Natural killer cell (primary cell): Measurements from ENCODE around the gene TAB2. TPM values are rescaled to one million over a fixed set of nuclear protein-coding genes. Genes with fewer than 3 reads are reported as not detected.
"Not testable (repeated sequence)": the region's sequence is repeated elsewhere in the genome, so short reads cannot be mapped to it uniquely, and the experiment has no call there.

Experiments used
- ATAC-seq, 3 donors: fragments of 150-1000 bp in 2 of 3; fragments of 200-7000 bp in 1 of 3; cut with Tn5 transposase; 1 replicate in 1 of 3; 2 replicates in 2 of 3; pipeline ENCODE4 v1.10.0; 2021; ENCODE audit warnings: mild to moderate bottlenecking in 2 of 3, moderate library complexity in 2 of 3
- DNase-seq, 2 donors: peaks; one replicate each; pipeline versions ENCODE4 v3.0.0 to v3.0.0-alpha.2; 2013 to 2021; ENCODE audit warnings: mixed read lengths in 1 of 2
- H3K27ac ChIP-seq: one replicate; pipeline ENCODE4 v1.5.1; 2013; ENCODE audit warnings: mild to moderate bottlenecking, low read length
- H3K27me3 ChIP-seq: one replicate; pipeline ENCODE4 v1.6.1; 2013; ENCODE audit warnings: low read length; ENCODE audit not compliant: control insufficient read depth, insufficient read depth
- H3K36me3 ChIP-seq: one replicate; pipeline ENCODE4 v1.6.1; 2013; ENCODE audit warnings: low read length; ENCODE audit not compliant: control insufficient read depth, insufficient read depth
- H3K4me1 ChIP-seq: one replicate; pipeline ENCODE4 v1.6.1; 2013; ENCODE audit warnings: low read length; ENCODE audit not compliant: control insufficient read depth, insufficient read depth
- H3K4me3 ChIP-seq: one replicate; pipeline ENCODE4 v1.5.1; 2013; ENCODE audit warnings: low read length
- H3K9me3 ChIP-seq: one replicate; pipeline ENCODE4 v1.6.1; 2013; ENCODE audit warnings: low read length; ENCODE audit not compliant: control insufficient read depth, insufficient read depth
- H3K27ac Mint-ChIP-seq, 2 donors: one replicate each; pipeline ENCODE4 v1.8.0; 2022; ENCODE audit warnings: mild to moderate bottlenecking in 2 of 2, mixed read lengths in 2 of 2, moderate library complexity in 1 of 2
- H3K27me3 Mint-ChIP-seq, 2 donors: one replicate each; pipeline ENCODE4 v1.8.0; 2022; ENCODE audit warnings: low read depth in 2 of 2, mixed read lengths in 2 of 2
- H3K36me3 Mint-ChIP-seq: one replicate; pipeline ENCODE4 v1.8.0; 2022; ENCODE audit warnings: mixed read lengths
- H3K4me1 Mint-ChIP-seq, 2 donors: one replicate each; pipeline ENCODE4 v1.8.0; 2022; ENCODE audit warnings: mixed read lengths in 2 of 2
- H3K4me3 Mint-ChIP-seq: one replicate; pipeline ENCODE4 v1.8.0; 2022; ENCODE audit warnings: mild to moderate bottlenecking, moderate library complexity, mixed read lengths
- H3K9me3 Mint-ChIP-seq, 2 donors: one replicate each; pipeline ENCODE4 v1.8.0; 2022; ENCODE audit warnings: mixed read lengths in 2 of 2
- CTCF ChIP-seq: fragments of 200-600 bp; IDR thresholded peaks from one replicate; pipeline ENCODE4 v1.8.0; 2022; ENCODE audit warnings: antibody characterized with exemption
- WGBS: methylation state at CpG from one replicate; pipeline ENCODE4 v1.1.7; 2013; ENCODE audit warnings: missing lambda C conversion rate; ENCODE audit not compliant: insufficient coverage; 5-methylcytosine and 5-hydroxymethylcytosine counted together
- intact Hi-C: fragments of 100-400 bp; cut with micrococcal nuclease; formaldehyde crosslinking; loops from one replicate; pipeline ENCODE4 v1.14.2; 2022
- total RNA-seq, 4 donors: library from RNA; stranded (reverse); fragments of 120-200 nt in 1 of 4; gene quantifications; one replicate each; pipeline versions ENCODE4 v1.2.3 to v1.2.4, GENCODE V29; 2013 to 2022

TAB2 gene
- total RNA-seq, 3 donors from 2014 or later (not counting 1 experiment from before 2014, with no cell fraction given) = 65.7 to 74.9 (median 68.9) TPM

- intact Hi-C loops = no loop called here
- ATAC-seq = no peak
- Histone ChIP-seq H3K4me1 (no peaks in the 10 kb centered on the region), H3K27me3 (no peaks in the 10 kb centered on the region), H3K27ac (no peak overlapping the region), H3K4me3 (no peak overlapping the region), H3K9me3 (no peaks in the 10 kb centered on the region), H3K36me3 (peaks cover 7% of the 10 kb centered on the region)
- no peaks in the 10 kb centered on the region for H3K36me3 Mint-ChIP-seq
- no peaks in the 10 kb centered on the region for H3K9me3 Mint-ChIP-seq
- H3K4me3 Mint-ChIP-seq = no peak overlapping the region
- no peaks in the 10 kb centered on the region for H3K4me1 Mint-ChIP-seq
- DNase-seq = no peak
- no peak for TF ChIP-seq CTCF
- 96% methylated on average over 7 of the region's 7 CpGs for WGBS
- H3K27ac Mint-ChIP-seq = no peak overlapping the region
- H3K27me3 Mint-ChIP-seq = no peaks in the 10 kb centered on the region
Observed at GRCh38 chr6:149458196-149458595, 140.7 kb downstream of the TAB2 start.

- DNase-seq (no peak), ATAC-seq (no peak)
- no CpG with 5 or more reads among the region's 1 CpG for WGBS
- H3K9me3 ChIP-seq = no peaks in the 10 kb centered on the region
- peaks cover 7% of the 10 kb centered on the region for H3K36me3 ChIP-seq
- H3K27ac Mint-ChIP-seq = no peak overlapping the region
- H3K27ac ChIP-seq = no peak overlapping the region
- H3K4me3 Mint-ChIP-seq = no peak overlapping the region
- H3K27me3 ChIP-seq = no peaks in the 10 kb centered on the region
- TF ChIP-seq CTCF = no peak
- intact Hi-C loops = no loop called here
- no peaks in the 10 kb centered on the region for H3K27me3 Mint-ChIP-seq
- H3K36me3 Mint-ChIP-seq = no peaks in the 10 kb centered on the region
- H3K4me3 ChIP-seq = no peak overlapping the region
- no peaks in the 10 kb centered on the region for H3K9me3 Mint-ChIP-seq
- H3K4me1 Mint-ChIP-seq = no peaks in the 10 kb centered on the region
- H3K4me1 ChIP-seq = no peaks in the 10 kb centered on the region
Observed at GRCh38 chr6:149458806-149459205, 141.3 kb downstream of the TAB2 start.

GRCh38 chr6:149459761-149460160 is 142.2 kb downstream of the TAB2 start:
- H3K36me3 Mint-ChIP-seq = no peaks in the 10 kb centered on the region
- no peaks in the 10 kb centered on the region for H3K4me1 Mint-ChIP-seq
- H3K36me3 ChIP-seq = peaks cover 7% of the 10 kb centered on the region
- H3K27me3 ChIP-seq = no peaks in the 10 kb centered on the region
- H3K4me3 Mint-ChIP-seq = no peak overlapping the region
- H3K9me3 Mint-ChIP-seq = no peaks in the 10 kb centered on the region
- H3K4me1 ChIP-seq = no peaks in the 10 kb centered on the region
- no peak for TF ChIP-seq CTCF
- H3K27ac ChIP-seq = no peak overlapping the region
- H3K27ac Mint-ChIP-seq = no peak overlapping the region
- H3K9me3 ChIP-seq = no peaks in the 10 kb centered on the region
- ATAC-seq (no peak), DNase-seq (no peak)
- H3K4me3 ChIP-seq = no peak overlapping the region
- WGBS = 90% methylated on average over 5 of the region's 5 CpGs
- intact Hi-C loops = no loop called here
- peaks cover 0 to 4% of the 10 kb centered on the region in 2 donors for H3K27me3 Mint-ChIP-seq

GRCh38 chr6:149460249-149460648 is 142.7 kb downstream of the TAB2 start:
- intact Hi-C loops, H3K27ac ChIP-seq, H3K27me3 ChIP-seq, H3K27ac Mint-ChIP-seq, H3K4me1 ChIP-seq, H3K27me3 Mint-ChIP-seq, H3K36me3 ChIP-seq, ATAC-seq, H3K9me3 ChIP-seq, H3K4me3 ChIP-seq, DNase-seq, H3K4me3 Mint-ChIP-seq, H3K4me1 Mint-ChIP-seq, H3K36me3 Mint-ChIP-seq, H3K9me3 Mint-ChIP-seq: not testable (repeated sequence)
- WGBS = 98% methylated on average over 3 of the region's 3 CpGs

Other genes starting within 250 kb of the TAB2 start
- gene SUMO4, start 82.5 kb downstream of the TAB2 start, total RNA-seq = 1 to 10 TPM; 3.4 to 5.3 (median 4.8) TPM
- 1 to 10 TPM in 2 of 3 donors, under 1 TPM in 1; 0.49 to 7.7 (median 4.1) TPM for gene ZC3H12D, start 167.3 kb downstream of the TAB2 start, total RNA-seq
- gene PPIL4, start 228.3 kb downstream of the TAB2 start, total RNA-seq = 10 to 100 TPM; 24.4 to 32.8 (median 25.0) TPM
- gene GINM1, start 248.7 kb downstream of the TAB2 start, total RNA-seq = 10 to 100 TPM; 19.0 to 25.9 (median 21.6) TPM